GM18502 (cell line): ENCODE measurements around the gene IGLL1.

Experiments
- ATAC-seq: cut with Tn5 transposase; IDR thresholded peaks from one replicate; pipeline ENCODE4 v1.9.1; 2021; ENCODE audit warnings: mild to moderate bottlenecking; ENCODE audit not compliant: unreplicated experiment, poor library complexity

The IGLL1 gene

GRCh38 chr22:23531283-23531956 is 48.7 kb downstream of the IGLL1 start:
- ATAC-seq: no peak

- ATAC-seq: no peak
Measured at GRCh38 chr22:23530766-23531282, 49.3 kb downstream of the IGLL1 start.

GRCh38 chr22:23530106-23530505 is 50.0 kb downstream of the IGLL1 start:
- no peak for ATAC-seq

- ATAC-seq: no peak
Measured at GRCh38 chr22:23529166-23530103, 50.7 kb downstream of the IGLL1 start.

GRCh38 chr22:23527971-23528740 is 51.9 kb downstream of the IGLL1 start:
- no peak for ATAC-seq

- ATAC-seq: no peak
Measured at GRCh38 chr22:23526596-23527316, 53.3 kb downstream of the IGLL1 start.

GRCh38 chr22:23525510-23525909 is 54.6 kb downstream of the IGLL1 start:
- ATAC-seq: no peak

GRCh38 chr22:23524226-23524625 is 55.9 kb downstream of the IGLL1 start:
- no peak for ATAC-seq

- no peak for ATAC-seq
Measured at GRCh38 chr22:23523713-23524112, 56.4 kb downstream of the IGLL1 start.
